Neural progenitor cell (in vitro differentiated cells): ENCODE data around the gene MPEG1. TPM values are rescaled to one million over a fixed set of nuclear protein-coding genes. Genes with fewer than 3 reads are reported as not detected.

Experiments used
- DNase-seq: peaks from one replicate; pipeline ENCODE4 v3.0.0-alpha.2; 2016; ENCODE audit warnings: low spot score
- H2AFZ ChIP-seq: fragments of 200-600 bp; sonication (generic); replicated peaks from 2 replicates; pipeline ENCODE4 v1.6.1; 2016; ENCODE audit warnings: antibody characterized with exemption
- H3F3A ChIP-seq: fragments of 200-600 bp; sonication (generic); 2 replicates; pipeline ENCODE4 v1.6.1; 2016; ENCODE audit warnings: antibody characterized with exemption, low read depth
- H3K27ac ChIP-seq: fragments of 200-600 bp; sonication (generic); 2 replicates; pipeline ENCODE4 v1.5.1; 2016; ENCODE audit warnings: mild to moderate bottlenecking
- H3K27me3 ChIP-seq: fragments of 200-600 bp; sonication (generic); 2 replicates; pipeline ENCODE4 v1.6.1; 2016; ENCODE audit warnings: mild to moderate bottlenecking, moderate library complexity
- H3K36me3 ChIP-seq: fragments of 200-600 bp; sonication (generic); 2 replicates; pipeline ENCODE4 v1.5.1; 2016
- H3K4me1 ChIP-seq: fragments of 200-600 bp; sonication (generic); 2 replicates; pipeline ENCODE4 v1.6.1; 2016; ENCODE audit warnings: mixed run types
- H3K4me2 ChIP-seq: fragments of 200-600 bp; sonication (generic); 2 replicates; pipeline ENCODE4 v1.6.1; 2016
- H3K4me3 ChIP-seq: fragments of 200-600 bp; sonication (generic); 2 replicates; pipeline ENCODE4 v1.5.1; 2016
- H3K79me2 ChIP-seq: fragments of 200-600 bp; sonication (generic); 2 replicates; pipeline ENCODE4 v1.6.1; 2016; ENCODE audit warnings: low read depth
- H3K9ac ChIP-seq: fragments of 200-600 bp; sonication (generic); 2 replicates; pipeline ENCODE4 v1.6.1; 2016
- H3K9me3 ChIP-seq: fragments of 200-600 bp; sonication (generic); 2 replicates; pipeline ENCODE4 v1.5.1; 2016; ENCODE audit warnings: low read depth
- H4K20me1 ChIP-seq: fragments of 200-600 bp; sonication (generic); 2 replicates; pipeline ENCODE4 v1.6.1; 2016; ENCODE audit warnings: low read depth
- H3K27ac Mint-ChIP-seq: 3 replicates; pipeline ENCODE4 v1.8.0; 2021; ENCODE audit warnings: mixed read lengths
- H3K27me3 Mint-ChIP-seq: 2 replicates; pipeline ENCODE4 v1.8.0; 2022; ENCODE audit warnings: low read depth, mild to moderate bottlenecking, inconsistent platforms, moderate library complexity, mixed read lengths; ENCODE audit not compliant: insufficient read depth
- H3K36me3 Mint-ChIP-seq: 3 replicates; pipeline ENCODE4 v1.8.0; 2021; ENCODE audit warnings: mixed read lengths
- H3K4me1 Mint-ChIP-seq: 3 replicates; pipeline ENCODE4 v1.8.0; 2021; ENCODE audit warnings: mixed read lengths
- H3K4me3 Mint-ChIP-seq: 3 replicates; pipeline ENCODE4 v1.8.0; 2021; ENCODE audit warnings: mild to moderate bottlenecking, moderate library complexity, mixed read lengths
- H3K9me3 Mint-ChIP-seq: 3 replicates; pipeline ENCODE4 v1.8.0; 2020; ENCODE audit warnings: mixed read lengths
- EZH2 ChIP-seq: fragments of 200-600 bp; sonication (generic); IDR thresholded peaks from 2 replicates; pipeline ENCODE4 v1.6.1; 2017; ENCODE audit warnings: antibody characterized with exemption, mild to moderate bottlenecking, moderate library complexity
- EZH2phosphoT487 ChIP-seq: fragments of 200-600 bp; sonication (generic); IDR thresholded peaks from 2 replicates; pipeline ENCODE4 v1.6.1; 2017; ENCODE audit warnings: antibody characterized with exemption
- total RNA-seq: library from RNA; depleted of rRNA; stranded (reverse); fragments of >200 nt; gene quantifications from 2 replicates; pipeline ENCODE4 v1.2.3, GENCODE V29; 2015; ENCODE audit warnings: low replicate concordance
- TF ChIP-seq, protein P1 (sequence below): fragments of 200-600 bp; sonication (generic); IDR thresholded peaks from 2 replicates; pipeline ENCODE4 v1.5.1; 2017; ENCODE audit warnings: antibody characterized with exemption, mild to moderate bottlenecking

MPEG1 gene
- total RNA-seq, 1 donor from 2014 or later: not detected

DNA sequence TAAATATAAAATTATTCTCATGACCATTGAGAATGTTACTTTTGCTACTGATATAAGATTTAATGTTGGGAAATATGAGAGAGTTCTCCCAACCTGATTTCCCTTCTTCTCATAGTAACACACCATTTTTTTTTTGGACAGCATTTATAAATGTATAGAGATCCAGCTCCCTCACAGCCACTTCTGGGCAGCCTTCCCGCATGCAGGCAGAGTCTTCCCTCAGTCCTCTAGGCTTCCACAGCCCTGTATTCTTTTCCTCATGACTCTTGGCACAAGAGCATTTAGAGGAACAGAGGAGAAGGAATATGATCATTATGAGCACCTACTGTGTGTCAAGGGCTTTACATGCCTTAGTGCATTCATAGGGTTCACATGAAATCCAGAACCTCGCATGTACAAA lies 31.8 kb downstream of the MPEG1 start:
- Mint-ChIP-seq H3K4me1 (peaks cover 98% of the 10 kb centered on the region), H3K9me3 (peaks cover 8% of the 10 kb centered on the region), H3K27ac (peak overlapping the region; percentile 89), H3K4me3 (peak overlapping the region; percentile 22), H3K36me3 (peaks cover 61% of the 10 kb centered on the region), H3K27me3 (peaks cover 16% of the 10 kb centered on the region)
- Histone ChIP-seq H3K27me3 (no peaks in the 10 kb centered on the region), H3K9ac (no peak overlapping the region), H3F3A (peaks cover 24% of the 10 kb centered on the region), H3K79me2 (peaks cover 98% of the 10 kb centered on the region), H3K4me1 (peaks cover 66% of the 10 kb centered on the region), H2AFZ (no peak overlapping the region), H3K9me3 (no peaks in the 10 kb centered on the region), H3K4me2 (peak overlapping the region; percentile 67), H4K20me1 (peaks cover 100% of the 10 kb centered on the region), H3K27ac (no peak overlapping the region), H3K4me3 (no peak overlapping the region), H3K36me3 (no peaks in the 10 kb centered on the region)
- TF ChIP-seq EZH2 (no peak), EZH2phosphoT487 (no peak)
- TF ChIP-seq, protein P1, sequence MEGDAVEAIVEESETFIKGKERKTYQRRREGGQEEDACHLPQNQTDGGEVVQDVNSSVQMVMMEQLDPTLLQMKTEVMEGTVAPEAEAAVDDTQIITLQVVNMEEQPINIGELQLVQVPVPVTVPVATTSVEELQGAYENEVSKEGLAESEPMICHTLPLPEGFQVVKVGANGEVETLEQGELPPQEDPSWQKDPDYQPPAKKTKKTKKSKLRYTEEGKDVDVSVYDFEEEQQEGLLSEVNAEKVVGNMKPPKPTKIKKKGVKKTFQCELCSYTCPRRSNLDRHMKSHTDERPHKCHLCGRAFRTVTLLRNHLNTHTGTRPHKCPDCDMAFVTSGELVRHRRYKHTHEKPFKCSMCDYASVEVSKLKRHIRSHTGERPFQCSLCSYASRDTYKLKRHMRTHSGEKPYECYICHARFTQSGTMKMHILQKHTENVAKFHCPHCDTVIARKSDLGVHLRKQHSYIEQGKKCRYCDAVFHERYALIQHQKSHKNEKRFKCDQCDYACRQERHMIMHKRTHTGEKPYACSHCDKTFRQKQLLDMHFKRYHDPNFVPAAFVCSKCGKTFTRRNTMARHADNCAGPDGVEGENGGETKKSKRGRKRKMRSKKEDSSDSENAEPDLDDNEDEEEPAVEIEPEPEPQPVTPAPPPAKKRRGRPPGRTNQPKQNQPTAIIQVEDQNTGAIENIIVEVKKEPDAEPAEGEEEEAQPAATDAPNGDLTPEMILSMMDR: no peak
- DNase-seq: no peak

- Mint-ChIP-seq H3K4me1 (peaks cover 98% of the 10 kb centered on the region), H3K36me3 (peaks cover 60% of the 10 kb centered on the region), H3K27me3 (peaks cover 16% of the 10 kb centered on the region), H3K4me3 (peak overlapping the region; percentile 50), H3K9me3 (peaks cover 8% of the 10 kb centered on the region), H3K27ac (peak overlapping the region; percentile 93)
- H3K79me2 ChIP-seq: peaks cover 98% of the 10 kb centered on the region
- no peak overlapping the region for H2AFZ ChIP-seq
- no peak overlapping the region for H3K9ac ChIP-seq
- no peak overlapping the region for H3K4me3 ChIP-seq
- peak overlapping the region; percentile 74 for H3K27ac ChIP-seq
- H3K4me1 ChIP-seq: peaks cover 64% of the 10 kb centered on the region
- H3K9me3 ChIP-seq: no peaks in the 10 kb centered on the region
- DNase-seq: peak; percentile 64
- peaks cover 29% of the 10 kb centered on the region for H3F3A ChIP-seq
- TF ChIP-seq EZH2phosphoT487: no peak
- TF ChIP-seq, protein P1: no peak
- no peak for TF ChIP-seq EZH2
- peak overlapping the region; percentile 67 for H3K4me2 ChIP-seq
- H4K20me1 ChIP-seq: peaks cover 100% of the 10 kb centered on the region
- H3K36me3 ChIP-seq: no peaks in the 10 kb centered on the region
- no peaks in the 10 kb centered on the region for H3K27me3 ChIP-seq
Measured at GRCh38 chr11:59180168-59180776, 32.5 kb downstream of the MPEG1 start.

DNA sequence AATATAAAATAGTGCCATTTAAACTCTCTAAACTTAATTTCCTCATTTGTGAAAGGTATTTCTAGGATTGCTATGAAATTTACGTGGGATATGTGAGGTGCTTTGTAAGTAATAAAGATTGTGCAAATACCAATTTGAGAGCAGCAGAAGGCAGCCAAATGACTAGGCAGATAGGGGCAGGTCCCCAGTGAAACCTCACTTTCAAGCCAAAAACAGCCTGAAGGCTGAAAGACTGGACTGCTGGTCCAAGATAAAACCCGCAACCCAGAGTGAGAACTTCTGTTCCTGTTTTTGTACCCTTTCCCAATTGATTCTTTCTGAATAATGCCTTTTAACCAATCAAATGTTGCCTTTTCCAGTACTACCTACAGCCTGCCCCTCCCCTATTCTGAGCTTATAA lies 33.6 kb downstream of the MPEG1 start:
- Histone ChIP-seq H3K4me3 (no peak overlapping the region), H4K20me1 (peaks cover 100% of the 10 kb centered on the region)
- peaks cover 58% of the 10 kb centered on the region for H3K36me3 Mint-ChIP-seq

More for the DNA sequence above, 33.6 kb downstream of the MPEG1 start:
- no peak overlapping the region for H3K9ac ChIP-seq
- H3K4me1 ChIP-seq: peaks cover 64% of the 10 kb centered on the region
- Mint-ChIP-seq H3K4me1 (peaks cover 98% of the 10 kb centered on the region), H3K27ac (peak overlapping the region; percentile 93), H3K27me3 (peaks cover 16% of the 10 kb centered on the region), H3K9me3 (peaks cover 8% of the 10 kb centered on the region), H3K4me3 (peak overlapping the region; percentile 50)
- no peak for DNase-seq
- peaks cover 36% of the 10 kb centered on the region for H3F3A ChIP-seq
- H3K27ac ChIP-seq: no peak overlapping the region
- no peaks in the 10 kb centered on the region for H3K36me3 ChIP-seq
- H3K9me3 ChIP-seq: no peaks in the 10 kb centered on the region
- H3K4me2 ChIP-seq: peak overlapping the region; percentile 67
- H3K79me2 ChIP-seq: peaks cover 98% of the 10 kb centered on the region
- no peaks in the 10 kb centered on the region for H3K27me3 ChIP-seq
- TF ChIP-seq, protein P1: no peak
- TF ChIP-seq EZH2 (no peak), EZH2phosphoT487 (no peak)
- no peak overlapping the region for H2AFZ ChIP-seq
